Mucosa of rectum (tissue), 2 donors: ENCODE measurements around the gene THSD4.
"Not testable (repeated sequence)": the region's sequence is repeated elsewhere in the genome, so short reads cannot be mapped to it uniquely, and the experiment has no call there.

Experiments
- H3K27ac ChIP-seq, 2 donors: one replicate each; pipeline ENCODE4 v1.7.0; 2013; ENCODE audit warnings: inconsistent platforms in 2 of 2, low read depth in 2 of 2, low read length in 2 of 2
- H3K27me3 ChIP-seq, 2 donors: one replicate each; pipeline ENCODE4 v1.7.0; 2013; ENCODE audit warnings: low read length in 2 of 2; ENCODE audit not compliant: control insufficient read depth in 2 of 2, insufficient read depth in 2 of 2
- H3K36me3 ChIP-seq, 2 donors: one replicate each; pipeline ENCODE4 v1.7.0; 2013; ENCODE audit warnings: low read length in 2 of 2; ENCODE audit not compliant: control insufficient read depth in 2 of 2, insufficient read depth in 2 of 2
- H3K4me1 ChIP-seq, 2 donors: one replicate each; pipeline ENCODE4 v1.7.0; 2013; ENCODE audit warnings: low read length in 2 of 2, mild to moderate bottlenecking in 1 of 2; ENCODE audit not compliant: control insufficient read depth in 2 of 2, insufficient read depth in 2 of 2
- H3K4me3 ChIP-seq, 2 donors: one replicate each; pipeline ENCODE4 v1.7.0; 2013; ENCODE audit warnings: low read length in 2 of 2
- H3K9ac ChIP-seq, 2 donors: one replicate each; pipeline ENCODE4 v1.7.0; 2013; ENCODE audit warnings: low read length in 2 of 2, low read depth in 1 of 2, mild to moderate bottlenecking in 1 of 2
- H3K9me3 ChIP-seq, 2 donors: one replicate each; pipeline ENCODE4 v1.7.0; 2013; ENCODE audit warnings: low read length in 2 of 2; ENCODE audit not compliant: control insufficient read depth in 2 of 2
- donor health status: healthy.
- donor health status: Normal muscosa, but diverticular disease.

THSD4 gene

DNA sequence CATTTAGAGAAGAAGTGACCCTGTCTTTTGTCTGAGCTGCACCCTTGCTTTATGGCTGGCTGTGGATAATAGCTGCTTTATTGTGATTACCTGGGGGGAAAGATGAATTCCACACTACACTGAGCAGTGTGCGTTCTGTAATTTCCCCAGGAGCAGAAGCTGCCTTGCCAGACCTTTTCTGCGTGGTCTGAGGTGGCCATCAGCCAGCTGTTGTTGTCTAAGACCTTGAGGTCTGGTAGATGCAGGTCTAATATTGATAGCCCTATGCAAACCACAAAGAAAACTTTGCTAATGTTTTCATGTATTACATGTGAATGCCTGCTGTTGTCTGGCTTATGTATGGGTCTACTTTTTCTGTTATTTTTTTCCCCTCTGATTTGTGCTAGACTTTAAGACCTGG lies 144.6 kb downstream of the THSD4 start:
- H3K9ac ChIP-seq: no peak overlapping the region
- no peak overlapping the region for H3K27ac ChIP-seq
- no peaks in the 10 kb centered on the region for H3K9me3 ChIP-seq
- no peaks in the 10 kb centered on the region for H3K4me1 ChIP-seq
- H3K27me3 ChIP-seq: no peaks in the 10 kb centered on the region
- H3K4me3 ChIP-seq: no peak overlapping the region
- peaks cover 0 to 4% of the 10 kb centered on the region in 2 donors for H3K36me3 ChIP-seq

DNA sequence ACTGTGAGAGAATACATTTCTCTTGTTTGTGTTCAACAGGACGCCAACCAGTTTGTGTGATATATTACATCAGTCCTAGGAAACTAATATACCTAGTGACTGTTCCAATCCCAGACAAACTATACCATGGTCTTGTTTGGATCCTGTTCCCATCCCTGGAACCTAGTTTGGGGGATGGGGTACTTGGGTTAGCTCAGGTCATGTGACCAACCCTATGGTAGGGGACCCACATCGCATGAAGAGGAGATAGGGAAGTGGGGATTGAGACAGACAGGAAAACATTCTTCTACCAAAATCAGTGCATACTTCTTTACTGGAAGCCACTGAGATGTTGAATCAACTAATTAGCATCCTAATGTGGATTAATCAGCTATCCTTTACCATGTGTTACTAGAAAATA lies 146.1 kb downstream of the THSD4 start:
- H3K27ac ChIP-seq: no peak overlapping the region
- H3K9ac ChIP-seq: no peak overlapping the region
- no peak overlapping the region for H3K4me3 ChIP-seq
- H3K4me1 ChIP-seq: no peaks in the 10 kb centered on the region
- H3K27me3 ChIP-seq: no peaks in the 10 kb centered on the region
- no peaks in the 10 kb centered on the region for H3K9me3 ChIP-seq
- H3K36me3 ChIP-seq: peaks cover 0 to 4% of the 10 kb centered on the region in 2 donors

DNA sequence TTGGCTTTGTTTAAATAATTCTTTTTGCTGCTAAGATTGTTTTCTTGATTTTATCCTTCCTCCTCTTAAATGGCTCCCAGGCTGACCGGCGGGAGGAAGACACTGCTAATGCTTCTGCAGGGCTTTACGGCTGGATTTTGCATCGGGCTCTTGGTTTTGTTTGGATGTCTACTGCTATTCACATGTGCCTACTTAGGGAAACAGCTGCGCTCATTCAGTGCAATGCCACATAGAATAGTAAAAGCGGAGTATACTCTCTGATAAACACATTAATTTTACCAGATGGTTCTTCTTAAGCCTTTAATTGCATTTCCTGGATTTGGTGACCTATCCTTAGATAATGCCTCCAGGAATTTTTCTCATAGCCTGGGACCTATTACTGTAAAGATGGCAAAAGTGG lies 146.6 kb downstream of the THSD4 start:
- no peaks in the 10 kb centered on the region for H3K27me3 ChIP-seq
- peaks cover 0 to 4% of the 10 kb centered on the region in 2 donors for H3K36me3 ChIP-seq
- H3K4me3 ChIP-seq: no peak overlapping the region
- no peaks in the 10 kb centered on the region for H3K9me3 ChIP-seq
- no peak overlapping the region for H3K9ac ChIP-seq
- no peaks in the 10 kb centered on the region for H3K4me1 ChIP-seq
- H3K27ac ChIP-seq: no peak overlapping the region

- no peak overlapping the region for H3K4me3 ChIP-seq
- H3K9ac ChIP-seq: no peak overlapping the region
- peaks cover 0 to 4% of the 10 kb centered on the region in 2 donors for H3K36me3 ChIP-seq
- H3K27ac ChIP-seq: no peak overlapping the region
- no peaks in the 10 kb centered on the region for H3K27me3 ChIP-seq
- no peaks in the 10 kb centered on the region for H3K9me3 ChIP-seq
- no peaks in the 10 kb centered on the region for H3K4me1 ChIP-seq
Observed at GRCh38 chr15:71262599-71262998, 147.3 kb downstream of the THSD4 start.

DNA sequence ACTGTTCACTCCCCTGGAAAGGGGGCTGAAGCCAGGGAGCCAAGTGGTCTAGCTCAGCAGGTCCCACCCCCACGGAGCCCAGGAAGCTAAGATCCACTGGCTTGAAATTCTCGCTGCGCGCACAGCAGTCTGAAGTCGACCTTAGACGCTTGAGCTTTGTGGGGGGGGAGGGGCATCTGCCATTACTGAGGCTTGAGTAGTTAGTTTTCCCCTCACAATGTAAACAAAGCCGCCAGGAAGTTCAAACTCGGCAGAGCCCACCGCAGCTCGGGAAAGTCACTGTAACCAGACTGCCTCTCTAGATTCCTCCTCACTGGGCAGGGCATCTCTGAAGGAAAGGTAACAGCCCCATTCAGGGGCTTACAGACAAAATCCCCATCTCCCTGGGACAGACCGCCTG lies 150.3 kb downstream of the THSD4 start:
- not testable (repeated sequence) for H3K36me3 ChIP-seq, H3K9me3 ChIP-seq, H3K4me1 ChIP-seq, H3K27ac ChIP-seq, H3K9ac ChIP-seq, H3K27me3 ChIP-seq, H3K4me3 ChIP-seq

GRCh38 chr15:71271327-71271726 lies 156.1 kb downstream of the THSD4 start:
- no peaks in the 10 kb centered on the region for H3K9me3 ChIP-seq
- H3K4me3 ChIP-seq: no peak overlapping the region
- H3K27me3 ChIP-seq: no peaks in the 10 kb centered on the region
- peaks cover 3 to 10% of the 10 kb centered on the region in 2 donors for H3K4me1 ChIP-seq
- no peaks in the 10 kb centered on the region for H3K36me3 ChIP-seq
- no peak overlapping the region for H3K27ac ChIP-seq
- H3K9ac ChIP-seq: no peak overlapping the region

GRCh38 chr15:71272932-71273331 lies 157.7 kb downstream of the THSD4 start:
- Histone ChIP-seq H3K27ac (no peak overlapping the region), H3K4me1 (peaks cover 3 to 10% of the 10 kb centered on the region in 2 donors), H3K27me3 (no peaks in the 10 kb centered on the region), H3K9me3 (no peaks in the 10 kb centered on the region), H3K4me3 (no peak overlapping the region), H3K9ac (no peak overlapping the region), H3K36me3 (no peaks in the 10 kb centered on the region)

GRCh38 chr15:71273731-71274447 lies 158.6 kb downstream of the THSD4 start:
- Histone ChIP-seq H3K9ac (no peak overlapping the region), H3K27ac (no peak overlapping the region), H3K27me3 (no peaks in the 10 kb centered on the region), H3K4me3 (no peak overlapping the region), H3K9me3 (no peaks in the 10 kb centered on the region), H3K36me3 (no peaks in the 10 kb centered on the region), H3K4me1 (peaks cover 3 to 16% of the 10 kb centered on the region in 2 donors)

- no peak overlapping the region for H3K4me3 ChIP-seq
- H3K27ac ChIP-seq: no peak overlapping the region
- no peaks in the 10 kb centered on the region for H3K36me3 ChIP-seq
- peaks cover 3 to 20% of the 10 kb centered on the region in 2 donors for H3K4me1 ChIP-seq
- no peak overlapping the region for H3K9ac ChIP-seq
- no peaks in the 10 kb centered on the region for H3K9me3 ChIP-seq
- no peaks in the 10 kb centered on the region for H3K27me3 ChIP-seq
Observed at GRCh38 chr15:71274448-71274798, 159.2 kb downstream of the THSD4 start.

DNA sequence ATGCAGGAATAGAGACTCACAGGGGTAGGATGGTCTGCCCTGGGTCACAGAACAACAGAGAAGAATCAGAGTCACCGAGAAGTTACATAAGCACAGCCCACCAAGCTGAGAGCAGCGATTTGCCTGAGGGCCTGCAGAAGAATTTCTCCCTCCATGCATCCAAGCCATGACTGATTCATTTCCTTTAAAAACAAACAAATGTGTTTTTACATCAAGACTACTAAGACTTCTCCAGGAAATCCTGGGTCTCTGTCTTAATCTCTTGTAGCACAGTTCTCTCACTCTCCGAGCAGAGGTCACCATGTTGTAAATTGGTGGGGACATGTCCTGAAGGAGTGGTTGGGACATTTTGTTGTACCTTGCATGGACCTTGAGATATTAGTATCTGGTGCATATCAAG lies 159.8 kb downstream of the THSD4 start:
- H3K36me3 ChIP-seq: no peaks in the 10 kb centered on the region
- no peak overlapping the region for H3K4me3 ChIP-seq
- peaks cover 3 to 26% of the 10 kb centered on the region in 2 donors for H3K4me1 ChIP-seq
- H3K27me3 ChIP-seq: no peaks in the 10 kb centered on the region
- H3K9ac ChIP-seq: no peak overlapping the region
- peak overlapping the region in 1 of 2 donors; percentile 5 for H3K27ac ChIP-seq
- H3K9me3 ChIP-seq: no peaks in the 10 kb centered on the region
